SK-N-SH (cell line): Measurements from ENCODE around the gene KCNA5. TPM values are rescaled to one million over a fixed set of nuclear protein-coding genes. Genes with fewer than 3 reads are reported as not detected.

Source experiments
- CTCF ChIA-PET: fragments of 300-600, 350-600 bp; formaldehyde crosslinking; extraction: SDS; loops from one replicate; lab custom pipeline; 2021; lab: Yijun Ruan, JAX
- POLR2A ChIA-PET: fragments of 350-600 bp; sonication (Branson Sonifier 250); formaldehyde crosslinking; extraction: SDS; loops from one replicate; lab custom pipeline; 2020; ENCODE audit warnings: antibody characterized with exemption, inconsistent platforms; lab: Yijun Ruan, JAX
- DNase-seq: peaks from one replicate; pipeline ENCODE4 v3.0.0; 2012
- H2AFZ ChIP-seq: fragments of 200-600 bp; sonication (generic); 2 replicates; pipeline ENCODE4 v1.8.1; 2016; ENCODE audit warnings: antibody characterized with exemption, mild to moderate bottlenecking, low read depth
- H3F3A ChIP-seq: fragments of 200-600 bp; sonication (generic); replicated peaks from 2 replicates; pipeline ENCODE3; 2016; ENCODE audit warnings: antibody characterized with exemption, mild to moderate bottlenecking; ENCODE audit not compliant: insufficient read depth
- H3K27ac ChIP-seq, 2 experiments: fragments of 200-500 bp in 1 of 2; fragments of 200-600 bp in 1 of 2; sonication (Bioruptor generic) in 1 of 2; sonication (generic), shearing (Covaris generic) in 1 of 2; 2 replicates each; pipeline versions ENCODE4 v1.5.1 to v1.6.1; 2014 to 2016; ENCODE audit warnings: low read depth in 2 of 2, inconsistent platforms in 1 of 2, low read length in 1 of 2, mild to moderate bottlenecking in 1 of 2, mixed read lengths in 1 of 2
- H3K27me3 ChIP-seq: fragments of 200-600 bp; sonication (generic), shearing (Covaris generic); 2 replicates; pipeline ENCODE4 v1.6.1; 2016; ENCODE audit warnings: mixed run types; ENCODE audit not compliant: insufficient read depth
- H3K36me3 ChIP-seq, 2 experiments: fragments of 200-500 bp in 1 of 2; fragments of 200-600 bp in 1 of 2; sonication (Bioruptor generic) in 1 of 2; sonication (generic) in 1 of 2; replicated peaks in 1 of 2; 2 replicates each; pipeline versions ENCODE3 to v1.5.1; 2014 to 2016; ENCODE audit warnings: low read length in 1 of 2, mild to moderate bottlenecking in 1 of 2; ENCODE audit not compliant: insufficient read depth in 2 of 2, control insufficient read depth in 1 of 2
- H3K4me1 ChIP-seq, 2 experiments: fragments of 200-500 bp in 1 of 2; fragments of 200-600 bp in 1 of 2; sonication (Bioruptor generic) in 1 of 2; sonication (generic), shearing (Covaris generic) in 1 of 2; 2 replicates each; pipeline versions ENCODE4 v1.5.1 to v1.6.1; 2014 to 2016; ENCODE audit warnings: low read depth in 1 of 2, low read length in 1 of 2, mixed run types in 1 of 2; ENCODE audit not compliant: insufficient read depth in 2 of 2, control insufficient read depth in 1 of 2
- H3K4me2 ChIP-seq: fragments of 200-600 bp; sonication (generic), shearing (Covaris generic); 2 replicates; pipeline ENCODE4 v1.6.1; 2017; ENCODE audit warnings: mixed run types
- H3K4me3 ChIP-seq, 2 experiments: fragments of 200-500 bp in 1 of 2; fragments of 200-600 bp in 1 of 2; sonication (Bioruptor generic) in 1 of 2; sonication (generic), shearing (Covaris generic) in 1 of 2; 2 replicates each; pipeline versions ENCODE4 v1.5.1 to v1.8.1; 2014 to 2016; ENCODE audit warnings: low read depth in 2 of 2, inconsistent platforms in 1 of 2, low read length in 1 of 2, mild to moderate bottlenecking in 1 of 2, mixed read lengths in 1 of 2, moderate library complexity in 1 of 2
- H3K79me2 ChIP-seq: fragments of 200-600 bp; sonication (generic); 2 replicates; pipeline ENCODE4 v1.8.1; 2017; ENCODE audit warnings: mild to moderate bottlenecking; ENCODE audit not compliant: insufficient read depth
- H3K9ac ChIP-seq: fragments of 200-600 bp; sonication (generic); 2 replicates; pipeline ENCODE4 v1.6.1; 2017; ENCODE audit warnings: mixed run types
- H3K9me2 ChIP-seq: fragments of 200-600 bp; sonication (generic); 2 replicates; pipeline ENCODE4 v1.6.1; 2017; ENCODE audit warnings: mixed run types
- H3K9me3 ChIP-seq: fragments of 200-600 bp; sonication (generic); 2 replicates; pipeline ENCODE4 v1.6.1; 2017; ENCODE audit warnings: mixed run types, mild to moderate bottlenecking, moderate library complexity
- H4K20me1 ChIP-seq: fragments of 200-600 bp; sonication (generic); 2 replicates; pipeline ENCODE4 v1.6.1; 2017; ENCODE audit warnings: mild to moderate bottlenecking, mixed run types; ENCODE audit not compliant: insufficient read depth
- ELF1 ChIP-seq: IDR thresholded peaks from 2 replicates; pipeline ENCODE4 v1.4.0; 2012
- EZH2phosphoT487 ChIP-seq: fragments of 200-600 bp; sonication (generic); IDR thresholded peaks from 2 replicates; pipeline ENCODE4 v1.6.1; 2017; ENCODE audit warnings: low read depth, mixed run types, mild to moderate bottlenecking, antibody characterized with exemption, moderate library complexity, borderline replicate concordance
- FOSL2 ChIP-seq: IDR thresholded peaks from 2 replicates; pipeline ENCODE4 v1.4.0; 2012; ENCODE audit warnings: low read depth, mild to moderate bottlenecking, moderate library complexity, borderline replicate concordance
- FOXM1 ChIP-seq: IDR thresholded peaks from 2 replicates; pipeline ENCODE4 v1.4.0; 2012; ENCODE audit warnings: low read depth, mild to moderate bottlenecking
- GABPA ChIP-seq: IDR thresholded peaks from 2 replicates; pipeline ENCODE4 v1.4.0; 2012; ENCODE audit warnings: low read depth, mild to moderate bottlenecking
- GATA2 ChIP-seq: sonication (generic); formaldehyde crosslinking; IDR thresholded peaks from 2 replicates; pipeline ENCODE4 v1.5.0; 2020; ENCODE audit warnings: mild to moderate bottlenecking, missing genetic modification reagents
- NRF1 ChIP-seq: IDR thresholded peaks from 2 replicates; pipeline ENCODE4 v1.6.1; 2012; ENCODE audit warnings: low read depth, mild to moderate bottlenecking, low read length
- POLR2AphosphoS5 ChIP-seq: IDR thresholded peaks from 2 replicates; pipeline ENCODE4 v1.6.1; 2012; ENCODE audit warnings: low read depth, low read length
- RFX5 ChIP-seq: IDR thresholded peaks from 2 replicates; pipeline ENCODE4 v1.6.1; 2012; ENCODE audit warnings: mild to moderate bottlenecking, improper control_type of control experiment, low read length
- SIN3A ChIP-seq: IDR thresholded peaks from 2 replicates; pipeline ENCODE4 v1.6.1; 2012; ENCODE audit warnings: low read depth, mild to moderate bottlenecking, low read length, moderate library complexity, borderline replicate concordance
- TAF1 ChIP-seq: IDR thresholded peaks from 2 replicates; pipeline ENCODE4 v1.6.1; 2012; ENCODE audit warnings: low read depth, mild to moderate bottlenecking, low read length, moderate library complexity, borderline replicate concordance
- TCF12 ChIP-seq: IDR thresholded peaks from 2 replicates; pipeline ENCODE4 v1.4.0; 2012
- YY1 ChIP-seq: IDR thresholded peaks from 2 replicates; pipeline ENCODE4 v1.4.0; 2012; ENCODE audit warnings: low read depth, mild to moderate bottlenecking
- WGBS: methylation state at CpG from one replicate; pipeline ENCODE4 v1.1.6; 2017; ENCODE audit warnings: low lambda C conversion rate; 5-methylcytosine and 5-hydroxymethylcytosine counted together
- polyA plus RNA-seq, 3 experiments: library from polyadenylated mRNA; depleted of rRNA; stranded (reverse); fragments of >200 nt; gene quantifications; 2 replicates each; pipeline ENCODE4 v1.2.3, GENCODE V29; 2012
- TF ChIP-seq, protein P1 (sequence below): IDR thresholded peaks from 2 replicates; pipeline ENCODE4 v1.6.1; 2012; ENCODE audit warnings: mild to moderate bottlenecking, low read depth, low read length, moderate library complexity
- TF ChIP-seq, protein P2 (sequence below): IDR thresholded peaks from 2 replicates; pipeline ENCODE4 v1.4.0; 2012; ENCODE audit warnings: low read depth, borderline replicate concordance
- TF ChIP-seq, protein P3 (sequence below): fragments of 200-600 bp; sonication (generic); IDR thresholded peaks from 2 replicates; pipeline ENCODE4 v1.6.1; 2017; ENCODE audit warnings: antibody characterized with exemption, mild to moderate bottlenecking, moderate library complexity

KCNA5 gene
- polyA plus RNA-seq, 1 of the 3 experiments (the other 2 are of a cell fraction), result not detected

DNA sequence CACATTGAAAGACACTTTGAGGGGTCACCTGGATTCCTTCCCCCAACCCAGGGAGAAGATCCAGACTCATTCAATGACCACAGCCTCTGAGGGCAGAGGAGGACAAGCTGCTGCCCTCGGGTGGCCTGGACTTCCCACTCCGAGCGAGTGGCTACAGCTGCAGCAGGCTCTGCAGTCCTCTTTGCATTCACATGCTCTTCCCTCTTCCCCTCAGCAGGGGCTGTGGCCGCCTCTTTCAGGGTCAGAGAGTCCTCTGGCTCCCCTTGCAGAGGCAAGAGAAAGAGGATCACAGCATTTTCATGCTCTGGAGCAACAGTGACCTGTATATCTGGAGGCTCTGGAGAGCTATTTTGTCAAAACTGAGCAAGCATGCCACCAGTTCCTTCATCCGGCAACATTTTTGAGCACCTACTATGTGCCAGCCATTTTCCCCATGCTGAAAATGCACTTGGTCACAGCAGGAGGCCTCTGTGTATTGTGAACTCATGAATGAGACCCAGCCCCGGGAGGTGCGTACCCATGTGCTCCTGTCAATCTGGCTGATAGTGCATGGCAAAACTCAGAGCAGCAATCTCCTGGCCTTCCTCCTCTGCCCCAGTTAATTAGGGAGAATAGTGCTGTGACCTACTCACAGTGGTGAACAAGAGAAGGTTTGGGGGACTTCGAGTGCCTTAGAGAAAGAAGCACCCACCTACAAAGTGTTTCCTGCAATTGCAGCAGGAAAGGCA, 42.9 kb upstream of the KCNA5 start:
- Histone ChIP-seq H3K4me3 (no peak overlapping the region), H3K9me2 (no peaks in the 10 kb centered on the region), H3K79me2 (no peaks in the 10 kb centered on the region), H3F3A (peaks cover 5% of the 10 kb centered on the region), H3K27ac (no peak overlapping the region), H3K4me2 (no peak overlapping the region), H2AFZ (no peak overlapping the region), H3K9me3 (no peaks in the 10 kb centered on the region), H3K27me3 (peaks cover 3% of the 10 kb centered on the region; the same call in 1 of the 2 replicates), H3K4me1 (peaks cover 0 to 9% of the 10 kb centered on the region in 2 experiments; a peak in 1 of 4 replicates), H3K9ac (no peak overlapping the region), H4K20me1 (no peaks in the 10 kb centered on the region), H3K36me3 (no peaks in the 10 kb centered on the region)
- POLR2A ChIA-PET, result no interaction called here
- 33% methylated on average over 8 of the region's 8 CpGs for WGBS
- no peak for TF ChIP-seq FOSL2
- no peak for TF ChIP-seq TAF1
- TF ChIP-seq NRF1, result no peak
- no peak for TF ChIP-seq TCF12
- TF ChIP-seq EZH2phosphoT487, result no peak
- no peak for TF ChIP-seq YY1
- no peak for TF ChIP-seq FOXM1
- no peak for TF ChIP-seq SIN3A
- TF ChIP-seq GATA2 (CRISPR knock-in tag), result no peak
- no peak for TF ChIP-seq GABPA
- no peak for TF ChIP-seq POLR2AphosphoS5
- TF ChIP-seq, protein P1, sequence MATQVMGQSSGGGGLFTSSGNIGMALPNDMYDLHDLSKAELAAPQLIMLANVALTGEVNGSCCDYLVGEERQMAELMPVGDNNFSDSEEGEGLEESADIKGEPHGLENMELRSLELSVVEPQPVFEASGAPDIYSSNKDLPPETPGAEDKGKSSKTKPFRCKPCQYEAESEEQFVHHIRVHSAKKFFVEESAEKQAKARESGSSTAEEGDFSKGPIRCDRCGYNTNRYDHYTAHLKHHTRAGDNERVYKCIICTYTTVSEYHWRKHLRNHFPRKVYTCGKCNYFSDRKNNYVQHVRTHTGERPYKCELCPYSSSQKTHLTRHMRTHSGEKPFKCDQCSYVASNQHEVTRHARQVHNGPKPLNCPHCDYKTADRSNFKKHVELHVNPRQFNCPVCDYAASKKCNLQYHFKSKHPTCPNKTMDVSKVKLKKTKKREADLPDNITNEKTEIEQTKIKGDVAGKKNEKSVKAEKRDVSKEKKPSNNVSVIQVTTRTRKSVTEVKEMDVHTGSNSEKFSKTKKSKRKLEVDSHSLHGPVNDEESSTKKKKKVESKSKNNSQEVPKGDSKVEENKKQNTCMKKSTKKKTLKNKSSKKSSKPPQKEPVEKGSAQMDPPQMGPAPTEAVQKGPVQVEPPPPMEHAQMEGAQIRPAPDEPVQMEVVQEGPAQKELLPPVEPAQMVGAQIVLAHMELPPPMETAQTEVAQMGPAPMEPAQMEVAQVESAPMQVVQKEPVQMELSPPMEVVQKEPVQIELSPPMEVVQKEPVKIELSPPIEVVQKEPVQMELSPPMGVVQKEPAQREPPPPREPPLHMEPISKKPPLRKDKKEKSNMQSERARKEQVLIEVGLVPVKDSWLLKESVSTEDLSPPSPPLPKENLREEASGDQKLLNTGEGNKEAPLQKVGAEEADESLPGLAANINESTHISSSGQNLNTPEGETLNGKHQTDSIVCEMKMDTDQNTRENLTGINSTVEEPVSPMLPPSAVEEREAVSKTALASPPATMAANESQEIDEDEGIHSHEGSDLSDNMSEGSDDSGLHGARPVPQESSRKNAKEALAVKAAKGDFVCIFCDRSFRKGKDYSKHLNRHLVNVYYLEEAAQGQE, result no peak
- no peak for TF ChIP-seq RFX5
- TF ChIP-seq ELF1, result no peak
- TF ChIP-seq, protein P2, sequence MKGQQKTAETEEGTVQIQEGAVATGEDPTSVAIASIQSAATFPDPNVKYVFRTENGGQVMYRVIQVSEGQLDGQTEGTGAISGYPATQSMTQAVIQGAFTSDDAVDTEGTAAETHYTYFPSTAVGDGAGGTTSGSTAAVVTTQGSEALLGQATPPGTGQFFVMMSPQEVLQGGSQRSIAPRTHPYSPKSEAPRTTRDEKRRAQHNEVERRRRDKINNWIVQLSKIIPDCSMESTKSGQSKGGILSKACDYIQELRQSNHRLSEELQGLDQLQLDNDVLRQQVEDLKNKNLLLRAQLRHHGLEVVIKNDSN, result no peak
- TF ChIP-seq, protein P3, sequence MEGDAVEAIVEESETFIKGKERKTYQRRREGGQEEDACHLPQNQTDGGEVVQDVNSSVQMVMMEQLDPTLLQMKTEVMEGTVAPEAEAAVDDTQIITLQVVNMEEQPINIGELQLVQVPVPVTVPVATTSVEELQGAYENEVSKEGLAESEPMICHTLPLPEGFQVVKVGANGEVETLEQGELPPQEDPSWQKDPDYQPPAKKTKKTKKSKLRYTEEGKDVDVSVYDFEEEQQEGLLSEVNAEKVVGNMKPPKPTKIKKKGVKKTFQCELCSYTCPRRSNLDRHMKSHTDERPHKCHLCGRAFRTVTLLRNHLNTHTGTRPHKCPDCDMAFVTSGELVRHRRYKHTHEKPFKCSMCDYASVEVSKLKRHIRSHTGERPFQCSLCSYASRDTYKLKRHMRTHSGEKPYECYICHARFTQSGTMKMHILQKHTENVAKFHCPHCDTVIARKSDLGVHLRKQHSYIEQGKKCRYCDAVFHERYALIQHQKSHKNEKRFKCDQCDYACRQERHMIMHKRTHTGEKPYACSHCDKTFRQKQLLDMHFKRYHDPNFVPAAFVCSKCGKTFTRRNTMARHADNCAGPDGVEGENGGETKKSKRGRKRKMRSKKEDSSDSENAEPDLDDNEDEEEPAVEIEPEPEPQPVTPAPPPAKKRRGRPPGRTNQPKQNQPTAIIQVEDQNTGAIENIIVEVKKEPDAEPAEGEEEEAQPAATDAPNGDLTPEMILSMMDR, result no peak
- no peak for DNase-seq
- CTCF ChIA-PET, result interaction anchor here (0.5 to 2.0 kb wide), 4 partner anchors 21 to 145 kb away, joined by 3 to 14 read pairs (median 6); no protein-coding TSS in a partner anchor
